ENCODE measurements around the gene WFDC5. TPM values are rescaled to one million over a fixed set of nuclear protein-coding genes. Genes with fewer than 3 reads are reported as not detected.

The WFDC5 gene
- total RNA-seq, 1 experiment from 2014 or later: not detected

DNA sequence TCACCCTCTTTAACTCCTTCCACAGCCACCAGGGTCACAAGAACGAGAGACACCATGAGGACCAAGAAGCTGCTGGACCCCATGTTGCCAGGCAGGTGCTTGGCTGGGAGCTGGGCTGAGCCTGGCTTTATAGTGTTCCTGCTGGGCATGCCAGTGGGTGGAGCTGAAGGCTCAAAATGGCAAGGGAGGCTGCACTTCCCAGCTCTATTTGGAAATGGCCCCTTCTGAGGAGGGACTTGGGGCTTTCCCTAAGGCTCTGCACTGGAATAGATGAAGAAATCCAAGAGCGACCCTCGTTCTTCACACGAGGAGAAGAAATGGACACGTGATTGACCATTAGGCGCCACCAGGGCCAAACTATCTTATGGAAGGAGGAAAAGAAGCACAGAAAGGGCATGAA is 9.4 kb upstream of the WFDC5 start, which contains the start of gene WFDC12:
Gene WFDC12, minus strand, starts transcription at position 101 of the 400 bp plus-strand sequence. Its CDS starts 18 bp downstream, at position 83.
- Histone ChIP-seq H3K4me1 (no peaks in the 10 kb centered on the region), H3K27me3 (replicated peaks; ENCODE audit: control insufficient read depth, insufficient read depth, low read length) (0 out of 2 replicates have a peak, but pooled peaks cover 1% of the 10 kb centered on the region), H3K4me3 (ENCODE audit: low read depth, low read length) (no peak within 1 kb of the TSS), H3K9me3 (no peaks in the 10 kb centered on the region), H3K36me3 (ENCODE audit: control insufficient read depth, insufficient read depth, low read length) (no peaks in the 10 kb centered on the region)
- no peaks in the 10 kb centered on the region for H3K4me1 Mint-ChIP-seq (ENCODE audit: low read depth, unreplicated experiment)
- H3K27me3 Mint-ChIP-seq (ENCODE audit: insufficient read depth, unreplicated experiment): peaks cover 23% of the 10 kb centered on the region
- H3K9me3 Mint-ChIP-seq (ENCODE audit: unreplicated experiment): no peaks in the 10 kb centered on the region
- H3K27ac Mint-ChIP-seq (ENCODE audit: unreplicated experiment): no peak within 1 kb of the TSS
- BruUV-seq (replicated peaks): no TSS peak
- no peak for TF ChIP-seq CTCF (IDR thresholded peaks at IDR 0.05; ENCODE audit: insufficient read depth in 1 of 2, low read depth in 1 of 2, low read length in 1 of 2, severe bottlenecking in 1 of 2, unreplicated experiment in 1 of 2)
- ChIA-PET CTCF (interaction anchor here (0.5 to 2.0 kb wide), 6 partner anchors 12 to 329 kb away, joined by 3 to 6 read pairs (median 4); no protein-coding TSS in a partner anchor), POLR2A (no interaction called here)
- DNase-seq: no peak
- intact Hi-C loops (cut with micrococcal nuclease; ENCODE audit: unreplicated experiment): no loop called here
- no peak within 1 kb of the TSS for H3K4me3 Mint-ChIP-seq (ENCODE audit: unreplicated experiment)
- no peaks in the 10 kb centered on the region for H3K36me3 Mint-ChIP-seq (ENCODE audit: insufficient read depth, unreplicated experiment)

DNA sequence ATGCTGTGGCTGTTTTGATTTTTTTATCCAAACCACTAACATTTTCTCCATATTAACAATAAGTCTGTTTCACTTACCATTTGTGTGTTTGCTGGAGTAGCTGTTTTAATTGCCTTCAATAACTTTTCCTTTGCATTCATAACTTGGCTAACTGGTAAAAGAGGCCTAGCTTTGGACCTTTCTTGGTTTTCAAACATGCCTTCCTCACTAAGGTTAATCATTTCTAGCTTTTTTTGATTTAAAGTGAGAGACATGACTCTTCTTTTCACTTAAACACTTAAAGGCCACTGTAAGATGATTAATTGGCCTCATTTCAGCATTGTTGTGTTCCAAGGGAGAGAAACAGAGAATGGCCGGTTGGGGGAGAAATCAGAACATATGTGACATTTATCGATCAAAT is 6.4 kb upstream of the WFDC5 start:
- H3K4me3 Mint-ChIP-seq (ENCODE audit: unreplicated experiment): no peak overlapping the region

GRCh38 chr20:45119556-45120266 is 4.7 kb upstream of the WFDC5 start:
- H3K27me3 ChIP-seq (replicated peaks; ENCODE audit: control insufficient read depth, insufficient read depth, low read length): 0 out of 2 replicates have a peak, but pooled peaks cover 1% of the 10 kb centered on the region
- Mint-ChIP-seq H3K27ac (ENCODE audit: unreplicated experiment) (no peak overlapping the region), H3K9me3 (ENCODE audit: unreplicated experiment) (no peaks in the 10 kb centered on the region), H3K36me3 (ENCODE audit: insufficient read depth, unreplicated experiment) (no peaks in the 10 kb centered on the region), H3K27me3 (ENCODE audit: insufficient read depth, unreplicated experiment) (peaks cover 18% of the 10 kb centered on the region), H3K4me3 (ENCODE audit: unreplicated experiment) (no peak overlapping the region), H3K4me1 (ENCODE audit: low read depth, unreplicated experiment) (no peaks in the 10 kb centered on the region)
- intact Hi-C loops (cut with micrococcal nuclease; ENCODE audit: unreplicated experiment): no loop called here
- CTCF ChIA-PET: no interaction called here
- H3K4me1 ChIP-seq: no peaks in the 10 kb centered on the region
- DNase-seq: no peak
- no peaks in the 10 kb centered on the region for H3K36me3 ChIP-seq (ENCODE audit: control insufficient read depth, insufficient read depth, low read length)
- POLR2A ChIA-PET: no interaction called here
- H3K9me3 ChIP-seq: no peaks in the 10 kb centered on the region
- no peak overlapping the region for H3K4me3 ChIP-seq (ENCODE audit: low read depth, low read length)
- BruUV-seq (replicated peaks): no TSS peak
- no peak for TF ChIP-seq CTCF (IDR thresholded peaks at IDR 0.05; ENCODE audit: insufficient read depth in 1 of 2, low read depth in 1 of 2, low read length in 1 of 2, severe bottlenecking in 1 of 2, unreplicated experiment in 1 of 2)

More for the DNA sequence above, 6.4 kb upstream of the WFDC5 start:
- Mint-ChIP-seq H3K27ac (ENCODE audit: unreplicated experiment) (no peak overlapping the region), H3K4me1 (ENCODE audit: low read depth, unreplicated experiment) (no peaks in the 10 kb centered on the region), H3K36me3 (ENCODE audit: insufficient read depth, unreplicated experiment) (no peaks in the 10 kb centered on the region), H3K27me3 (ENCODE audit: insufficient read depth, unreplicated experiment) (peaks cover 26% of the 10 kb centered on the region), H3K9me3 (ENCODE audit: unreplicated experiment) (no peaks in the 10 kb centered on the region)
- ChIA-PET CTCF (interaction anchor here (1.1 kb wide), 1 partner anchor 11 kb away, joined by 5 read pairs; no protein-coding TSS in a partner anchor), POLR2A (no interaction called here)
- intact Hi-C loops (cut with micrococcal nuclease; ENCODE audit: unreplicated experiment): no loop called here
- no peak for DNase-seq
- Histone ChIP-seq H3K36me3 (ENCODE audit: control insufficient read depth, insufficient read depth, low read length) (no peaks in the 10 kb centered on the region), H3K9me3 (no peaks in the 10 kb centered on the region), H3K4me1 (no peaks in the 10 kb centered on the region), H3K27me3 (replicated peaks; ENCODE audit: control insufficient read depth, insufficient read depth, low read length) (0 out of 2 replicates have a peak, but pooled peaks cover 1% of the 10 kb centered on the region), H3K4me3 (ENCODE audit: low read depth, low read length) (no peak overlapping the region)
- TF ChIP-seq CTCF (IDR thresholded peaks at IDR 0.05; ENCODE audit: insufficient read depth in 1 of 2, low read depth in 1 of 2, low read length in 1 of 2, severe bottlenecking in 1 of 2, unreplicated experiment in 1 of 2): no peak
- BruUV-seq (replicated peaks): no TSS peak

All from Caco-2 (cell line).